Erythroblast (primary cell): Measurements from ENCODE around the gene FRRS1L.

Experiments used
- GATA1 ChIP-seq: IDR thresholded peaks from 2 replicates; pipeline ENCODE4 v1.6.1; 2011; ENCODE audit warnings: low read depth, mild to moderate bottlenecking, control low read depth, low read length, moderate library complexity
- POLR2A ChIP-seq: IDR thresholded peaks from 2 replicates; pipeline ENCODE4 v1.6.1; 2011; ENCODE audit warnings: mild to moderate bottlenecking, low read length

DNA sequence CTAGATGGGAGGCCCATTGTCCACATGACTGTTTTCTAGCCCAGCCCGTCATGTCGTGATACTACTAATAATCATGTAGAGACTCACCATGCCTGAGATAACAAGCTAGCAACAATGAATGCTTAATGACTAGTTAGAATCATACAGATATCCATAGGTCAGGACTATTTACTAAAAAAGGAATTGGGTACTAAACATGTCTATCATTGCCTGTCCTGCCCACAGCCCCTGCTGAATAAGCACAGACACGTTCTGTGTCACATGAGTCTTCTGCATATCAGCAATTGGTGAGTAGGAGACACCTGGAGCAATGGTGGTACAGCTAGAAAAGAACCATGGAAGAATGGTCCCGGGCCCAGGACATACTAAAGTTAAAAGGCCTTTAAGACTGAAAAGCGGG lies 18.0 kb downstream of the FRRS1L start:
- TF ChIP-seq POLR2A (no peak), GATA1 (no peak)
